HG03354 (cell line): ENCODE data around the gene SGPP2.
"Not testable (repeated sequence)": the region's sequence is repeated elsewhere in the genome, so short reads cannot be mapped to it uniquely, and the experiment has no call there.

Source experiments
- ATAC-seq: cut with Tn5 transposase; IDR thresholded peaks from one replicate; pipeline ENCODE4 v1.9.1; 2021; ENCODE audit warnings: mild to moderate bottlenecking; ENCODE audit not compliant: unreplicated experiment, poor library complexity, severe bottlenecking

Gene SGPP2

DNA sequence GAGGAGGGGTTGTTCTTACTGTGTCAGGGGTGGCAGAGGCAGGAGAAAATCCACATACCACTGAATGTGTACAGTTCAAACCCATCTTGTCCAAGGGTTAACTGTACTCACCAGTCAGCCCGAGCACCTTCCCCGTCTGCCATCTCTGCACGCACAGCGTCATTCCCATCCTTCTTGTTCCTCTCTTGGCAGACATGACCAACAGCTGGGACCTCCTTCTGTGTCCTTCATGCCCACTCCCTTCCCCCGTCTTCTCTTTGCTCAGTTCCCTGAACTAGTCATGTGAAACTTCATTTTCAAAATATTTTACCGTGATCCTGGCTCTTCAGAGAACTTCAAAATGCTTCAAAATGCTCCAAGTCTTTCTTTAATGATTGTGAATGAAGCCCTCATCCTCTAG is 139.6 kb downstream of the SGPP2 start:
- no peak for ATAC-seq

DNA sequence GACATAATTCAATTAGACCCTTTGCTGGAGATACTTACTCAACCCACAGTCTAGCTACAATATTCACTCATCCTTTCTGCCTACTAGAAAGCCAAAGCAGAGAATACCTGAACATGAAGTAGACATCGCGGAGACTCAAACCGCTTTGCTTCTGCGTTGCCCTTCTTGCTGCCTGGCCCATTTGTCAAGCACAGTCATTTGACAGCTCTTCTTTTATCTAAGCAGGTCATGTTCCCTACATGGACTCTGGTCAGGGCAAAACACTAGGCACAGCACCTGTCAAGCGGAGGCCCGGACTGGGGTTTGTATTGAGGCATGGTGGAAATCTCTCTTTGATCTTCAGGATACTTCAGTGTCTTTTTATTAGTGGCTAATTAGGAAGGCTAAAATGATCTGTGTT is 141.9 kb downstream of the SGPP2 start:
- ATAC-seq = no peak

- ATAC-seq = no peak
Measured at GRCh38 chr2:222568865-222569264, 144.5 kb downstream of the SGPP2 start.

GRCh38 chr2:222569826-222570225 is 145.5 kb downstream of the SGPP2 start:
- ATAC-seq = no peak

DNA sequence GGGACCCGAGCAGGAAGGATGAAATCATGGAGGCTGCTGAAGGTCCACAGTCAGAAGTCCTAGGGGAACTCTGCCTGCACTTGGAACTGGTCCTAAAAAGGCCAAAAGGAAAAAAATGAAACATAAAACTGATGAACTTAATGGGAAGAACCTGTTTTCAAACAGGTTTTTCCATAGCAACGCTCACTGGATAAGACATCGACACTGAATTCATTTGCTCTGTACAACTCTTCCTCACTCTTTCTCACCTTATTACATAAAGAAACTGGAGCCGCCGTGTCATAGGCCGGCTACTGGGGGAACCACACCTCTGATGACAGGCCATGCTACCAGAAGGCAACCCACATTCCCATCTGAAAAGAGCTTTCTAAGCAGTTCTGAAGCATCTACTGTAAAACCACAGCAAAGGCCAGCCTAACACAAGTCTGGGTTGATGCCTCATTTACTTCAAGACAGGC is 147.9 kb downstream of the SGPP2 start:
- no peak for ATAC-seq

GRCh38 chr2:222572751-222573174 is 148.4 kb downstream of the SGPP2 start:
- ATAC-seq = no peak

DNA sequence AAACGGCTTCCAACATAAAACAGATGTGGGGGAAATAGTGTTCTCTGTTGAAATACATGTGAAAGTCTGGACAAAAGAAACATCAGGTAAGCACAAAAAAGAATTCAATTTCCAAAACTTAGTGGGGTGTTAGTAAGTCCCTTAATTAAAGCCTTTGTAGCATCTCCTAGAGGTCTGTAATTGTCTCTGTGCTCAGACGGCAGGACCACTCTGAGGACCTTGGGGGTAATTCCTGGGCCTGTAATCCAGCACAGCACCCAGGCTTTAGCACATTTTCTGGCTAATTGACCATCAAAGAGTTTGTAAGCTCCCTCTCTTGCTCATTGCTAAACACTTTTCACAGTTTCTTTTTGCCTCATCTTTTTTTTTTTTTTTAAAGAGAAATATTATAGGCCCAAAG is 151.3 kb downstream of the SGPP2 start:
- no peak for ATAC-seq

DNA sequence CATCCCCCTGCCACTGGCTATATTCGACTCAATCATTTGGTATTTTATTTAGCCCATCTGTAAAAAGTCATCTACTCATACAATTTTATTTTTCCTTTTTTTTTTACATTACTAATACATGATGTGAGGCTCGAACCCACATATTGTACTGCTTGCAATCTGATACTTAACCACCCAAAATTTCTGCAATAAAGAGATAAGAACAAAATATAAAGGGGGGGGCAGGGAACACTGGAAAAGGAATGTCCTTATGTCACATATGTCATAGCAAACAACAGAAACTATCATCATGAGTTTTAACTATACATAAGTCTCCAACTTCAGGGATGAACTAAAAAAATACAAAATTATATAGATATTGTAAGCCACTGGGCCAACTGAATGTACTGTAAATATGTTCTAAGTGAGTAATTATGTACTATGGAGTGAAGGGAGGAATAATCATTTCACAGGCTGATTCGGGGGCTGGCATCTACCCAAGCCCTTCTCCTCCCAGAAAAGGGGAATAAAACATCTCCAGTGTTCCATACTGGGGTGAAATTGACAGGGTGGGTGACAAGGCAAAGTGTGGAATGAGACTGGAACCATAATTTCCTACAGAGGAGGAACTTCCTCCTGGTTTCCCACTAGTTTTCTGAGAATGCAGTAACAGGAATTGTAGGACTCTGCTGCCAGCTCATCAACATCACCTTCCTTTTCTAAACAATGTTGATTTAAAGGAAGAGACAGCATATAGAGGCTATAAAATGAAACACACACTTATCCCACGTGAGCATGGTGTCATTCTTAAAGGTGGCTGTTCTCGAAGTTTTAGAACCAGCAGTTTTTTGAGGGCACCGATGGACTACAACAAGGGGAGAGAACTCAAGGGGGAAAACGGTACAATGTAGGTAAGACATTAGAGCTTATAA is 152.1 kb downstream of the SGPP2 start:
- ATAC-seq = no peak

GRCh38 chr2:222577341-222577740 is 153.0 kb downstream of the SGPP2 start:
- no peak for ATAC-seq

GRCh38 chr2:222582928-222583327 is 158.6 kb downstream of the SGPP2 start:
- ATAC-seq = no peak

GRCh38 chr2:222584589-222584988 is 160.2 kb downstream of the SGPP2 start:
- not testable (repeated sequence) for ATAC-seq

- no peak for ATAC-seq
Measured at GRCh38 chr2:222591661-222592060, 167.3 kb downstream of the SGPP2 start.

- ATAC-seq = no peak
Measured at GRCh38 chr2:222592176-222592575, 167.8 kb downstream of the SGPP2 start.

- ATAC-seq = no peak
Measured at GRCh38 chr2:222594679-222595078, 170.3 kb downstream of the SGPP2 start.

GRCh38 chr2:222595581-222595980 is 171.2 kb downstream of the SGPP2 start:
- no peak for ATAC-seq

- no peak for ATAC-seq
Measured at GRCh38 chr2:222598611-222599010, 174.3 kb downstream of the SGPP2 start.

GRCh38 chr2:222603501-222603900 is 179.2 kb downstream of the SGPP2 start:
- ATAC-seq = no peak

DNA sequence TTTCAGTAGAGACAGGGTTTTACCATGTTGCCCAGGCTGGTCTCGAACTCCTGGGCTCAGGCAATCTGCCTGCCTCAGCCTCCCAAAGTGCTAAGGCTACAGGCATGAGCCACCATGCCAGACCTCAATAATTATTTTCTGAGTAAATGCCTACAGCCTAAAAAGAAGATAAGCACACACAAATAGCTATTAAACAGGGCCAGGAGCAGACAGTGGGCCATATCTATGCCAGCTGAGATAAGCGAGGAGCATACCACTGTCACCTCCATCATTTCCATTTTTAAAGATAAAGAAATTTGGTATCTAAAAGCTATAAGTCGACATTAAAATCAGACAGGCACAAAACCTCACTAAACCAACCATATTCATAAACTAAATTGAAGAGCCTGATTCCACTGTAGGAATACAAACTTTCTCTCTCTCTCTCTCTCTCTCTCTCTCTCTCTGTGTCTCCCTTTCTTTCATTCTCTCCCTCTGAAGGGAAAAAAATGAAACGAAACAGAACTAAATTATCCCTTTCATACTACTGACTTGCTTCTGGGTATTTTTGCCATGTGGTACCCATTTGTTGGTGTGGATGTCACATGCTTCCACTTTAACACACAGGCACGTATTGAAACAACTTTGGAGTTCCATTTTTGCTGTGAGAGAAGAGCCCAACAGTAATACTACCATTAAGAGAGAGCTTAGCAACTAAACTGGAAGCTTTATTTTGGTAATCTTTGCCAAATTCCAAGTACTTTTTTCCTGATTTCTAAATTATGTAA is 180.6 kb downstream of the SGPP2 start:
- ATAC-seq = no peak

- ATAC-seq = no peak
Measured at GRCh38 chr2:222606306-222606705, 182.0 kb downstream of the SGPP2 start.

GRCh38 chr2:222608081-222608480 is 183.7 kb downstream of the SGPP2 start:
- no peak for ATAC-seq

- no peak for ATAC-seq
Measured at GRCh38 chr2:222609381-222609780, 185.0 kb downstream of the SGPP2 start.
